Activated naive CD4-positive, alpha-beta T cell treated with Interleukin-2 at 50 U/mL for 16 hours (primary cell): ENCODE results near the gene ERVK3-1.
"Not testable (repeated sequence)": the region's sequence is repeated elsewhere in the genome, so short reads cannot be mapped to it uniquely, and the experiment has no call there.

Experiments
- DNase-seq: peaks from one replicate; pipeline ENCODE4 v3.0.0-alpha.2; 2020

ERVK3-1 gene

GRCh38 chr19:58346961-58347929 lies 42.1 kb downstream of the ERVK3-1 start:
- peak; percentile 64 for DNase-seq

DNA sequence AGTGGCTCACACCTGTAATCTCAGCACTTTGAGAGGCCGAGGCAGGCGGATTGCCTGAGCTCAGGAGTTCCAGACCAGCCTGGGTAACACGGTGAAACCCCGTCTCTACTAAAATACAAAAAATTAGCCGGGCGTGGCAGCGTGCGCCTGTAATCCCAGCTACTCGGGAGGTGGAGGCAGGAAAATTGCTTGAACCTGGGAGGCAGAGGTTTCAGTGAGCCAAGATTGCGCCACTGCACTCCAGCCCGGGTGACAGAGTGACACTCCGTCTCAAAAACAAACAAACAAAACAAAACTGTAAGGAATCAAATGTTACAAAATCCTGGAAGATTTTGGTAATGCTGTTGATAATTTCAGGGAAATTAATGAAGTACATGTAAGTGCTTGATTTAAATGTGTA lies 42.9 kb downstream of the ERVK3-1 start:
- DNase-seq = not testable (repeated sequence)

DNA sequence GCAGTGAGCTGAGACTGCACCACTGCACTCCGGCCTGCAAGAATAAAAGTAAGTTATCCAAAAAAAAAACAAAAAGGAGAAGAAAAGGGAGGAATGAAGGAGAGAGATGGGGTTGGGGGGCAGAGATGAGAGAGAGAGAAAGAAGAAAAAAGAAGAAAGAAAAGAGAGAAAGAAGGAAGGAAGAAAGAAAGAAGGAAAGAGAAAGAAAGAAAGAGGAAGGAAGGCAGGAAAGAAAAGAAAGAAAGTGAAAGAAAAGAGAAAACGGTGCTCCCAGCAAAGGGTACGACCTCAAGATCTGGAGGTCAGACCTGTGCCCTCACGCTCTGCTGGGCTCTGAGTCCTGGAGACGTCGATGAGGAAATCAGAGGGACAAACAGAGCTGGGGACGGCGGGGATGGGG lies 44.4 kb downstream of the ERVK3-1 start:
- no peak for DNase-seq

GRCh38 chr19:58350001-58350861 lies 45.1 kb downstream of the ERVK3-1 start:
- DNase-seq = no peak

DNA sequence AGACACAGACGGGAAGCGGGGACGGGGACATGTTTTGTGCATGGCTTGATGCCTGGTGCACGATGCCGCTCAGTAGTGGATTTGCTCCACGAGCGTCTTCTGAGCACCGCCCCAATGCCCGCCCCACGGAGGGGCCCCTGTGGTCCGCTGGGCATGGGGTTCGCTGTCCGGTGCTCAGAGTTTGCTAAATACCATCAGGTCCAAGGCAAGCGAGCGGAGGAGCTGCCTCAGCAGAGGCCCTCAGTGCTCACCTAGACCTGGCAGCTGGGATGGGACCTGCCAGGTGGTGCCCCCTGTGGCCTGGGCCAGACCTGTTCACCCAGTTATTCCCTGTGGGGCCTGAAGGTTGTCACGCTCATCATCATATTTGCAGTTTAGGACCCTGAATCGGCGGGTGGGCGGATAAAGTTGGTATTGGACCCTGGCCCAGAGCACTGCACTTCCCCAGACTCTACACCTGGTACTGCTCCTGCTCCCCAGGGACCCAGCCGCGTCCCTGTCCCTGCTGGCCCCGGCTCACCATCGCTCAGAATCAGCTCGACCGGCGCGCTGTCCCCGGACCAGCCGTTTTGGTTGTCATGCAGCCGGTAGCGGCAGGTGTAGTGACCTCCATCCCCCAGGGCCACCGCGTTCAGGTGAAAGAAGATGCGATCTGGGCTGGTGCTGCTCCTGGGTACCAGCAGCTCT lies 45.8 kb downstream of the ERVK3-1 start:
- no peak for DNase-seq

- no peak for DNase-seq
Observed at GRCh38 chr19:58351558-58351878, 46.3 kb downstream of the ERVK3-1 start.

GRCh38 chr19:58351990-58352755 lies 47.0 kb downstream of the ERVK3-1 start:
- DNase-seq = no peak

GRCh38 chr19:58352760-58353671 lies 47.8 kb downstream of the ERVK3-1 start, which contains the start of gene A1BG:
A1BG (minus strand) TSS chr19:58353492; CDS start chr19:58353437, 55 bp downstream.
- DNase-seq = no peak

GRCh38 chr19:58353717-58354477 lies 48.7 kb downstream of the ERVK3-1 start:
- DNase-seq = no peak

DNA sequence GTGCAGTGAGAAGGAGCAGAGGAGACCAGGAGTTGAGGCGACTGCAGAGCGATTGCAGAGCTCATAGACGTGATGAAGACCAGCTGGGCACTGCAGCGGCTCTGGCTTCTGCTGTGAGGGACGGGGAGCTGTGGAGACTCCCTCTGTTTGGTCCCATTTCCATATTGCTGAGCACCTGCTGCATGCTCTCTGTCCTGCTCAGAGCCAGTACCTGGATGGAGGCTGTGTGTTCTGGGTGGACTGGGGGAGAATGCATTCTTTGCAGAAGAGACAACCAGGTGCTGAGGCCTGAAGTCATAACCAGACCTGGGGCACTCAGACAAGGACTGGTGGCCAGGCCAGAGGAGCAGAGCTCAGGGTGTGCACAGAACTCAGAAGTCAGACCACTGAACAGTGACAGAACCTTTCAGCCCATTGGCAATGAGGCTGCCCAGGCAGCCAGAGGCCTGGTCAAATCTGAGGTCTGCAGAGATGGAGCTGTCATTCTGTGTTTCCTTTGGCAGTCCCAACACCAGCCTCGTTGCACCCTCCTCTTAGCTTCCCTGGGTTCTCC lies 49.4 kb downstream of the ERVK3-1 start:
- DNase-seq = no peak

GRCh38 chr19:58355215-58355796 lies 50.1 kb downstream of the ERVK3-1 start:
- DNase-seq = no peak

DNA sequence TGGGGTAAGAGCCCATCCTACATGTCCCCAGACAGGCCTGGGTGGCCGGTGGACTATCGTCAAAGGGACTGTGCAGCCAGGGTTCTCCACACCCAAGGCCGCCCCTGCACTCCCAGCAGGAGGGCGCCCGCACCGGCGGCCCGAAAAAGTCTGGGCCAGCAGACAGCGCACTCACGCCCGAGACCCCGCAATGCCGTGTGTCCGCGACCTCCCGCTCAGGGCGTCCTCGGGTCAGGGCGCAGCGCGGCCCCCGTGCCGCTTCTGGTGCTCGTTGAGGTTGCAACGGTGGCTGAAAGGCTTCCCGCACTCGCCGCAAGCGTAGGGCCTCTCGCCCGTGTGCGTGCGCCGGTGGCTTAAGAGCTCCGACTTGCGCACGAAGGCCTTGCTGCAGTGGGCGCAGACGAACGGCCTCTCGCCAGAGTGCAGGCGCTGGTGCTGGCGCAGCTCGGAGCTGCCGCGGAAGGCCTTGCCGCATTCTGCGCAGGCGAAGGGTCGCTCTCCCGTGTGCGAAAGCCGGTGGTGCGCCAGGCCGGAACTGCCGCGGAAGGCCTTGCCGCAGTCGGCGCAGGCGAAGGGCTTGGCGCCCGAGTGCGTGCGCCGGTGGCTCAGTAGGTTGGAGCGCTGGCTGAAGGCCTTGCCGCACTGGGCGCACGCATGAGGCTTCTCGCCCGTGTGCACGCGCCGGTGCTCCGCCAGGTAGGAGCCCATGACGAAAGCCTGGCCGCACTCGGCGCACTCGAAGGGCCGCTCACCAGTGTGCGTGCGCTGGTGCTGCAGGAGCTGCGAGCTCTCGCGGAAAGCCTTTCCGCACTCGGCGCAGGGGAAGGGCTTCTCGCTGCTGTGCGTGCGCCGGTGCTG lies 51.0 kb downstream of the ERVK3-1 start:
- DNase-seq = peak; percentile 27

- DNase-seq = no peak
Observed at GRCh38 chr19:58356766-58357480, 51.7 kb downstream of the ERVK3-1 start.

DNA sequence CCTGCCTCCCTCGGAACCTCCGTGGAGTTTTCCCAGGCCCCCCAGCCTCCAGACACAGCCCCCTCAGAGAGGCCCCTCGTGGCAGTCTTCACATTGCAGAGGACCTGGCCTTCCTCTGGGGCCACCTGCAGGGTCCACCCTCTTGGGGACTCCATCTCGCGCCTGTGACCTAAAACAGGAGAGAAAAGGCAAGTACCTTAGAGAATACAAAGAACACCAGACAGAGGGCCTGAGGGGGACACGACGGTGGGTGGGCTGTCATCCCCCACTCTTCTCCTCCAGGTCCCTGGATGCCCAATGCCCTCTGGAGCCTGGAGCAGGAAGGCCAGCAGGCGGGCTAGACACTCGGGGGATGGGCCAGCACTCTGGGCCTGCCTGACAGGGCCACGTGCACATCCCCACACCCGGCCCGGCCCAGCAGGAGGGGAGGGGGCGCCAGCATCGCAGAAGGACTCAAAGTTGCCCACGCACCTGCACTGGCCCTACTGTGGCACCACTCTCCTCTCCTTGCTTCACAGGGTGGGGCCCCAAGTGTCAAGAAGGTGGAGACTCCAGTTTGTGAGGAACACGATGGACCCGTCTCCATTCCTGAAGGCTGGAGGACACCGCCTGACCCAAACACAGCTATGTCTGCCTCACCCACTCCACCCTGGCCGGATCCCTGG lies 52.4 kb downstream of the ERVK3-1 start:
- DNase-seq = no peak

DNA sequence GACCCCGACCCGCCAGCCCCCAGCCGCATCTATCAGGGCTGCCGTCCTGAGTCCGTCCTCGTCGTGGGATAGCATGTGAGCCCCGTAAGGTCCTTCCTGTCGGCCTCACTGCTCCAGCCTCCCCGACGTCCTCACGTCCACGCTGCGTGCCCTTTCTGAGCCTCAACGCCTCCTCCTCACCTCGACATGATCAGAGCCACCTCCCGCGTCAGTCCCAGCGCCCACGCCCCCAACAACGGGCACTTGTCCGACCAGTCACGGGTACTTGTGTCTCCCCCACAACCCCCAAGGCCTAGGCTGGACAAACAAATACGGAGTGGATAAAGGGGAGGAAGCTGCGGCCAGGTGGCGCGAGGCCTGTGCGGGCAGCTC lies 56.7 kb downstream of the ERVK3-1 start:
- DNase-seq = peak; percentile 53

DNA sequence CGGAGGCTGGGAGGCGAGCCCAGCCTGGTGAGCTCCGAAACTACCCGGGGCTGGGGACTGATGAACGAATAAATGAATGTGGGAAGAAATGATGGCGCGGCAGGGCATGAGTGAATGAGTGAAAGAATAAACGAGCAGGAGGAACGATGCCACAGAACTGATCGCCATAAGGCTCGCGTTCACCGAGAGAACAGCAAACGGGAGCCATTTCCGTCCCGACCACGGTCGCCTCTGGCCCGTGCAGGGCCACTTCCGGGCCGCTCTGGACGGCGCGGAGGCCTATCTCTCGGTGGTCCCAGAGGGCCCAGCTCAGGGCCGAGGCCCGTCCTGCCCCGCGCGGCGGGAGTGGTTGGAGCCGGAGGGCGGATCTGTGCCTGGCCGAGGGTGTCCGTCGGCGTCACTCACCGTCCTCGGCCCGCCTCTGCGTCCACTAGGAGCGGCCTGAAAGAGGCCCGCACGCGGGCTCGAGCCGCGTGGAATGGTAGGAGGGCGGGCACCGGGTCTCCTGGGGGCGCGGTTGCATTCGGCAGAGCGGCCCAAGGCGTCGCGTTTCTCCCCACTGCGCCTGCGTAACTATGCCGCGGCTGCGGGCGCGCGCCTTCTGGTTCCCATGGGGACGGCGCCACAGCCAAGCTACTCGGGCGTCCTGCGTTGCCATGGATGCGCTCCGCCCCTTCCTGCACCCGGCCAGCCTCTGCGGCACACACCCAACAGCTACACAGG lies 57.3 kb downstream of the ERVK3-1 start, which contains the start of gene ZNF497:
ZNF497 (minus strand) TSS at position 480 of the 723 bp plus-strand sequence. CDS start 5,116 bp downstream, outside the sequence.
- peak; percentile 97 for DNase-seq

- DNase-seq = no peak
Observed at GRCh38 chr19:58364146-58364545, 59.0 kb downstream of the ERVK3-1 start.
